Liver (tissue), 9 donors: ENCODE results near the gene RNF144A. TPM values are rescaled to one million over a fixed set of nuclear protein-coding genes. Genes with fewer than 3 reads are reported as not detected.
"Not testable (repeated sequence)": the region's sequence is repeated elsewhere in the genome, so short reads cannot be mapped to it uniquely, and the experiment has no call there.

Source experiments
- DNase-seq: peaks from one replicate; pipeline ENCODE4 v3.0.0-alpha.2; 2017; ENCODE audit warnings: low spot score
- H3K27ac ChIP-seq, 2 donors: one replicate each; pipeline ENCODE4 v1.7.0; 2013; ENCODE audit warnings: inconsistent platforms in 2 of 2, low read length in 2 of 2, control low read depth in 1 of 2, low read depth in 1 of 2, mild to moderate bottlenecking in 1 of 2
- H3K27me3 ChIP-seq, 4 donors: one replicate each; pipeline versions ENCODE4 v1.6.1 to v1.7.0; 2013; ENCODE audit warnings: low read length in 3 of 4, inconsistent platforms in 1 of 4, mild to moderate bottlenecking in 1 of 4, moderate library complexity in 1 of 4; ENCODE audit not compliant: control insufficient read depth in 4 of 4, insufficient read depth in 4 of 4
- H3K36me3 ChIP-seq, 4 donors: one replicate each; pipeline versions ENCODE4 v1.6.1 to v1.7.0; 2013; ENCODE audit warnings: low read length in 3 of 4, mild to moderate bottlenecking in 3 of 4, low read depth in 1 of 4, moderate library complexity in 1 of 4; ENCODE audit not compliant: control insufficient read depth in 4 of 4, insufficient read depth in 3 of 4
- H3K4me1 ChIP-seq, 4 donors: one replicate each; pipeline versions ENCODE4 v1.6.1 to v1.7.0; 2013; ENCODE audit warnings: low read length in 3 of 4, mild to moderate bottlenecking in 3 of 4, moderate library complexity in 1 of 4; ENCODE audit not compliant: control insufficient read depth in 4 of 4, insufficient read depth in 4 of 4
- H3K4me3 ChIP-seq, 3 donors: one replicate each; pipeline versions ENCODE4 v1.6.1 to v1.7.0; 2013; ENCODE audit warnings: low read length in 3 of 3, control low read depth in 1 of 3, low read depth in 1 of 3, mild to moderate bottlenecking in 1 of 3
- H3K9ac ChIP-seq, 2 donors: one replicate each; pipeline ENCODE4 v1.7.0; 2013; ENCODE audit warnings: low read length in 2 of 2, mild to moderate bottlenecking in 2 of 2, moderate library complexity in 2 of 2, control low read depth in 1 of 2, low read depth in 1 of 2
- H3K9me3 ChIP-seq, 4 donors: one replicate each; pipeline versions ENCODE4 v1.6.1 to v1.7.0; 2013; ENCODE audit warnings: low read length in 3 of 4; ENCODE audit not compliant: control insufficient read depth in 4 of 4
- CTCF ChIP-seq: fragments of 150-350 bp; IDR thresholded peaks from 2 replicates; pipeline ENCODE4 v1.5.1; 2017; ENCODE audit warnings: improper control_type of control experiment, low read depth, low read length; ENCODE audit not compliant: missing input control
- EGR1 ChIP-seq, 2 donors: IDR thresholded peaks; 2 replicates each; pipeline ENCODE4 v1.6.1; 2016 to 2018; ENCODE audit warnings: antibody characterized with exemption in 2 of 2, low read depth in 2 of 2
- FOXA1 ChIP-seq: IDR thresholded peaks from 2 replicates; pipeline ENCODE4 v1.6.1; 2016; ENCODE audit warnings: antibody characterized with exemption
- FOXA2 ChIP-seq: IDR thresholded peaks from 2 replicates; pipeline ENCODE4 v1.6.1; 2016; ENCODE audit warnings: antibody characterized with exemption
- GABPA ChIP-seq, 2 donors: IDR thresholded peaks in 1 of 2; conservative IDR thresholded peaks in 1 of 2; 2 replicates each; pipeline ENCODE4 v1.6.1; 2016; ENCODE audit warnings: antibody characterized with exemption in 2 of 2, mild to moderate bottlenecking in 1 of 2, moderate library complexity in 1 of 2
- HNF4A ChIP-seq, 2 donors: conservative IDR thresholded peaks; 2 replicates each; pipeline ENCODE4 v1.6.1; 2016; ENCODE audit warnings: antibody characterized with exemption in 2 of 2, mild to moderate bottlenecking in 2 of 2
- HNF4G ChIP-seq: IDR thresholded peaks from 2 replicates; pipeline ENCODE4 v1.6.1; 2016; ENCODE audit warnings: antibody characterized with exemption
- MAX ChIP-seq: IDR thresholded peaks from 2 replicates; pipeline ENCODE4 v1.6.1; 2016; ENCODE audit warnings: antibody characterized with exemption
- NR2F2 ChIP-seq: IDR thresholded peaks from 2 replicates; pipeline ENCODE4 v1.6.1; 2016; ENCODE audit warnings: antibody characterized with exemption
- RAD21 ChIP-seq, 2 donors: IDR thresholded peaks; 2 replicates each; pipeline ENCODE4 v1.6.1; 2016; ENCODE audit warnings: antibody characterized with exemption in 2 of 2, mild to moderate bottlenecking in 2 of 2
- REST ChIP-seq: IDR thresholded peaks from 2 replicates; pipeline ENCODE4 v1.6.1; 2016; ENCODE audit warnings: antibody characterized with exemption, mild to moderate bottlenecking
- RXRA ChIP-seq, 2 donors: IDR thresholded peaks; 2 replicates each; pipeline ENCODE4 v1.6.1; 2017 to 2018; ENCODE audit warnings: antibody characterized with exemption in 2 of 2, mild to moderate bottlenecking in 1 of 2
- SP1 ChIP-seq: IDR thresholded peaks from 2 replicates; pipeline ENCODE4 v1.6.1; 2018; ENCODE audit warnings: antibody characterized with exemption, mild to moderate bottlenecking
- TAF1 ChIP-seq: conservative IDR thresholded peaks from 2 replicates; pipeline ENCODE4 v1.6.1; 2016; ENCODE audit warnings: antibody characterized with exemption, mild to moderate bottlenecking
- YY1 ChIP-seq: IDR thresholded peaks from 2 replicates; pipeline ENCODE4 v1.6.1; 2016; ENCODE audit warnings: antibody characterized with exemption, mild to moderate bottlenecking
- ZBTB33 ChIP-seq: IDR thresholded peaks from 2 replicates; pipeline ENCODE4 v1.6.1; 2016; ENCODE audit warnings: antibody characterized with exemption
- WGBS: extraction: QIAGEN DNeasy Blood & Tissue Kit; methylation state at CpG from one replicate; pipeline ENCODE4 v1.1.7; 2013; 5-methylcytosine and 5-hydroxymethylcytosine counted together
- polyA plus RNA-seq, 2 donors: library from polyadenylated mRNA; stranded (reverse) in 1 of 2; unstranded in 1 of 2; fragments of 200-250 nt in 1 of 2; fragments of >200 nt in 1 of 2; fragmentation: Nextera tagmentation in 1 of 2; extraction: Ambion mirVana in 1 of 2; gene quantifications; one replicate each; pipeline versions ENCODE4 v1.2.1 to v1.2.3, GENCODE V29; 2013 to 2015
- total RNA-seq, 2 donors: library from RNA; depleted of rRNA; stranded (reverse); fragments of >200 nt; gene quantifications; one replicate each; pipeline ENCODE4 v1.2.3, GENCODE V29; 2014
- donor health status: healthy.
- donor health status: healthy.
- donor health status: healthy.
- donor health status: healthy.
- donor health status: healthy.

Gene RNF144A
- total and polyA plus RNA-seq, 4 donors, result 1.0 to 10.4 (median 2.3) TPM

GRCh38 chr2:6999211-6999877, 82.1 kb downstream of the RNF144A start:
- 86% methylated on average over 7 of the region's 7 CpGs for WGBS
- Histone ChIP-seq H3K4me1 (no peaks in the 10 kb centered on the region), H3K4me3 (no peak overlapping the region), H3K9ac (no peak overlapping the region), H3K36me3 (peaks cover 0 to 1% (median 0%) of the 10 kb centered on the region in 4 donors), H3K9me3 (no peaks in the 10 kb centered on the region), H3K27me3 (no peaks in the 10 kb centered on the region), H3K27ac (no peak overlapping the region)
- DNase-seq, result no peak
- TF ChIP-seq NR2F2, result no peak
- no peak for TF ChIP-seq HNF4A (conservative IDR thresholded peaks at IDR 0.05)
- no peak for TF ChIP-seq RAD21 (IDR thresholded peaks at IDR 0.05)
- no peak for TF ChIP-seq HNF4G
- no peak for TF ChIP-seq GABPA (IDR thresholded peaks at IDR 0.05 in 1 of 2, conservative IDR thresholded peaks at IDR 0.05 in 1 of 2)
- TF ChIP-seq RXRA (IDR thresholded peaks at IDR 0.05), result no peak
- TF ChIP-seq YY1, result no peak
- no peak for TF ChIP-seq ZBTB33
- no peak for TF ChIP-seq FOXA2

GRCh38 chr2:7001395-7001794, 84.2 kb downstream of the RNF144A start:
- not testable (repeated sequence) for H3K27me3 ChIP-seq, H3K36me3 ChIP-seq, H3K9me3 ChIP-seq, H3K4me3 ChIP-seq, DNase-seq, H3K27ac ChIP-seq, H3K9ac ChIP-seq, H3K4me1 ChIP-seq
- WGBS, result 90% methylated on average over 6 of the region's 6 CpGs

- WGBS, result 97% methylated on average over 3 of the region's 3 CpGs
- H3K36me3 ChIP-seq, result peaks cover 0 to 1% (median 0%) of the 10 kb centered on the region in 4 donors
- no peak overlapping the region for H3K27ac ChIP-seq
- TF ChIP-seq TAF1 (no peak), NR2F2 (no peak), EGR1 (IDR thresholded peaks at IDR 0.05; ENCODE audit: low read depth in 2 of 2) (no peak), SP1 (no peak), MAX (no peak), REST (no peak), RAD21 (IDR thresholded peaks at IDR 0.05) (no peak), YY1 (no peak), CTCF (no peak), ZBTB33 (no peak), GABPA (IDR thresholded peaks at IDR 0.05 in 1 of 2, conservative IDR thresholded peaks at IDR 0.05 in 1 of 2) (no peak), HNF4A (conservative IDR thresholded peaks at IDR 0.05) (no peak), FOXA1 (no peak)
- DNase-seq, result no peak
- no peaks in the 10 kb centered on the region for H3K9me3 ChIP-seq
- no peak overlapping the region for H3K9ac ChIP-seq
- H3K4me1 ChIP-seq, result peaks cover 0 to 5% (median 1%) of the 10 kb centered on the region in 4 donors
- H3K4me3 ChIP-seq, result no peak overlapping the region
- H3K27me3 ChIP-seq, result no peaks in the 10 kb centered on the region
Measured at GRCh38 chr2:7003895-7004294, 86.7 kb downstream of the RNF144A start.
